T-cell (primary cell): Measurements from ENCODE around the gene ECI2. TPM values are rescaled to one million over a fixed set of nuclear protein-coding genes. Genes with fewer than 3 reads are reported as not detected.
"Not testable (repeated sequence)": the region's sequence is repeated elsewhere in the genome, so short reads cannot be mapped to it uniquely, and the experiment has no call there.

Experiments used
- ATAC-seq, 4 experiments: fragments of 200-7000 bp in 3 of 4; fragments of 150-1000 bp in 1 of 4; cut with Tn5 transposase; replicated peaks in 1 of 4; 1 replicate in 3 of 4; 2 replicates in 1 of 4; pipeline ENCODE4 v1.10.0; 2021; ENCODE audit warnings: moderate library complexity in 3 of 4, mild to moderate bottlenecking in 2 of 4, moderate number of reproducible peaks in 1 of 4
- CTCF ChIA-PET, 2 donors: fragments of 300-600 bp; sonication (Branson Sonifier 250); formaldehyde crosslinking; loops; one replicate each; lab custom pipeline; 2022; ENCODE audit warnings: antibody characterized with exemption in 2 of 2; lab: Charles Lee
- POLR2A ChIA-PET, 2 donors: fragments of 300-600 bp; sonication (Branson Sonifier 250); formaldehyde crosslinking; loops; one replicate each; lab custom pipeline; 2022; ENCODE audit warnings: antibody characterized with exemption in 2 of 2; lab: Charles Lee
- DNase-seq, 35 experiments: peaks; one replicate each; pipeline versions ENCODE4 v3.0.0 to v3.0.0-alpha.2; 2013 to 2023
- H3K27ac ChIP-seq: one replicate; pipeline ENCODE4 v1.5.1; 2013; ENCODE audit warnings: low read length
- H3K27me3 ChIP-seq, 2 experiments: replicated peaks in 1 of 2; 1 replicate in 1 of 2; 2 replicates in 1 of 2; pipeline versions ENCODE4 v1.6.1 to v1.7.0; 2013; ENCODE audit warnings: low read length in 1 of 2, mixed read lengths in 1 of 2; ENCODE audit not compliant: control insufficient read depth in 2 of 2, insufficient read depth in 2 of 2; ENCODE audit errors: extremely low read depth in 1 of 2
- H3K36me3 ChIP-seq, 2 donors: 1 replicate in 1 of 2; 2 replicates in 1 of 2; pipeline versions ENCODE4 v1.6.1 to v1.7.0; 2013; ENCODE audit warnings: low read length in 1 of 2; ENCODE audit not compliant: control insufficient read depth in 2 of 2, insufficient read depth in 1 of 2; ENCODE audit errors: extremely low read depth in 1 of 2
- H3K4me1 ChIP-seq, 2 experiments: 1 replicate in 1 of 2; 2 replicates in 1 of 2; pipeline versions ENCODE4 v1.6.1 to v1.7.0; 2013; ENCODE audit warnings: low read length in 2 of 2, mixed read lengths in 1 of 2; ENCODE audit not compliant: insufficient read depth in 2 of 2, control insufficient read depth in 1 of 2; ENCODE audit errors: extremely low read depth in 1 of 2
- H3K4me3 ChIP-seq, 2 donors: 1 replicate in 1 of 2; 2 replicates in 1 of 2; pipeline versions ENCODE4 v1.5.1 to v1.7.0; 2013; ENCODE audit warnings: mild to moderate bottlenecking in 2 of 2, low read length in 1 of 2, moderate library complexity in 1 of 2; ENCODE audit not compliant: control insufficient read depth in 1 of 2; ENCODE audit errors: extremely low read depth in 1 of 2
- H3K9me3 ChIP-seq: 2 replicates; pipeline ENCODE4 v1.7.0; 2013
- H3K27ac Mint-ChIP-seq, 2 donors: one replicate each; pipeline ENCODE4 v1.8.0; 2020 to 2021; ENCODE audit warnings: mild to moderate bottlenecking in 2 of 2, mixed read lengths in 2 of 2
- H3K27me3 Mint-ChIP-seq, 2 donors: one replicate each; pipeline ENCODE4 v1.8.0; 2021 to 2022; ENCODE audit warnings: mixed read lengths in 2 of 2
- H3K36me3 Mint-ChIP-seq: one replicate; pipeline ENCODE4 v1.8.0; 2021; ENCODE audit warnings: mixed read lengths
- H3K4me1 Mint-ChIP-seq, 3 donors: one replicate each; pipeline ENCODE4 v1.8.0; 2020 to 2022; ENCODE audit warnings: mixed read lengths in 3 of 3, mild to moderate bottlenecking in 1 of 3
- H3K4me3 Mint-ChIP-seq, 3 donors: one replicate each; pipeline ENCODE4 v1.8.0; 2020 to 2022; ENCODE audit warnings: mild to moderate bottlenecking in 3 of 3, mixed read lengths in 3 of 3, moderate library complexity in 3 of 3
- H3K9me3 Mint-ChIP-seq, 3 donors: one replicate each; pipeline ENCODE4 v1.8.0; 2020 to 2022; ENCODE audit warnings: mixed read lengths in 3 of 3
- WGBS: methylation state at CpG from one replicate; pipeline ENCODE4 v1.1.5; 2013; ENCODE audit warnings: missing lambda C conversion rate; ENCODE audit not compliant: insufficient coverage; 5-methylcytosine and 5-hydroxymethylcytosine counted together
- total RNA-seq, 35 experiments: library from RNA in 6 of 35; stranded (reverse) in 6 of 35; fragments of 120-200 nt in 1 of 35; gene quantifications; one replicate each; pipeline versions ENCODE4 v1.2.1 to v1.2.4 and lab custom pipeline; 2013 to 2026

ECI2 gene
- total RNA-seq, 5 donors from 2014 or later (not counting 1 experiment from before 2014, with no cell fraction given): 20.4 to 47.7 (median 36.5) TPM

DNA sequence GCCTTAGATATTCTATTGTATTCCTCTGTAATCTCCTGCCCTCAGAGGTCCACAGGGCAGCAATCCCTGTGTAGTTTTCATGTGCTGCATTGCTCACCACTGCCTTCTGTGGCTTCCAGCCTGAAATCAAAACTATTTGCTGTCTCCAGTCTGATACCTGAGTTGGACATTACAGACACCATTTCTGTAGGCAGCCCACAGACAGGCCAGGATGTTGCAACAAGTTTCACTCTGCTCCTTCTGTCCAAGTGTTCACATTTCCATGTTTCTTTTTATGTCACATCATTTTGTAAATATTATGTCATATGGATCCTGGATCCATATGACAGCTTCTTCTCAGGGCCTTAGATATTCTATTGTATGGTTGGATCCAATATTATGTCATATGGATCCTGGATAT, 21.7 kb downstream of the ECI2 start:
- Mint-ChIP-seq H3K9me3 (peaks cover 15 to 24% (median 20%) of the 10 kb centered on the region in 3 donors), H3K27ac (no peak overlapping the region), H3K36me3 (peaks cover 55% of the 10 kb centered on the region), H3K27me3 (no peaks in the 10 kb centered on the region), H3K4me1 (no peaks in the 10 kb centered on the region), H3K4me3 (no peak overlapping the region)
- no peak overlapping the region for H3K27ac ChIP-seq
- peaks cover 3 to 29% of the 10 kb centered on the region in 2 donors for H3K36me3 ChIP-seq
- no peak for DNase-seq
- ChIA-PET POLR2A (no interaction called here), CTCF (interaction anchor here in 1 of 2 donors (0.6 kb wide), 1 partner anchor 14 kb away, joined by 3 read pairs; no protein-coding TSS in a partner anchor)
- H3K4me1 ChIP-seq: no peaks in the 10 kb centered on the region
- ATAC-seq: no peak
- no peak overlapping the region for H3K4me3 ChIP-seq
- H3K27me3 ChIP-seq: peaks cover 0 to 2% of the 10 kb centered on the region in 2 experiments
- H3K9me3 ChIP-seq: peaks cover 4% of the 10 kb centered on the region

DNA sequence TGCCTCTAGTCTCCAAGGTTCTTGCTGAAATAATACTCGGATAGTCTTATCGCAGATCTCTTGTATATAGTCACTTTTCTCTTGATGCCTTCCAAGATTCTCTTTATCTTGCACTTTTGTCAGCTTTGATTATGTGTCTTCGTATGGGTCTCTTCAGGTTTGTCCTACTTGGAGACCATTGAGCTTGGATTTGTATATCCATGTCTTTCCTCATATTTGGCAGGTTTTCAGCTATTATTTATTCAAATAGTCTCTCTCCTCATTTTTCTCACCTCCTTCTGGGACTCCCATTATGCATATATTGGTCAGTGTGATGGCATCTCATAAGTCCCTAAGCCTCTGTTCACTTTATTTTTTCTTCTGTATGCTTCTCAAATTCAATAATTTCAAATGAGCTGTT, 23.0 kb downstream of the ECI2 start:
- ChIA-PET CTCF (interaction anchor here in 1 of 2 donors (0.7 kb wide), 1 partner anchor 830 kb away, joined by 3 read pairs; no protein-coding TSS in a partner anchor), POLR2A (no interaction called here)
- DNase-seq: no peak

DNA sequence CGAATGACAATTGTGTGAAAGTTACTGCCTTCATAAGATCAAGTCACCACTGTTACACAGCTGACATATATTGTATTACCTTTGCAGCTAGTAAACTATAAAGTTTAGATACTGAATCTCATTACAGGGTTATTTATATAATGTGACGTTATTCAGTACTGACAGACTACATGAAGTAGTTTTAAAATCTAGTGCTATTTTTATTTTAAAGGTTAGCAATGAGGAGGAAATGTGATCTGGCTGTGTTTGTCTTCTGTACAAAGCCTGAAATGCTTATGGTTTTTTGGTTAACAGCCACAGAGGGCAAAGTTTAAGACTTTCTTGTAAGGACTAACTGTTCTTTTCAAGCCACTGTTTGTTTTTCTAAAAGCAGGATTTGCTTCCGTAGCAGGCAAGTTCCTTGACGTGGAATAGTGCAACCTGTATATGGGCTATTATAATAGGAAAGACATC, 26.0 kb downstream of the ECI2 start:
- CTCF ChIA-PET, H3K27ac ChIP-seq, H3K4me3 Mint-ChIP-seq, H3K27ac Mint-ChIP-seq, POLR2A ChIA-PET, H3K4me1 ChIP-seq, ATAC-seq, H3K27me3 Mint-ChIP-seq, H3K4me1 Mint-ChIP-seq, H3K9me3 ChIP-seq, H3K4me3 ChIP-seq, H3K27me3 ChIP-seq, DNase-seq, H3K36me3 ChIP-seq: not testable (repeated sequence)
- Mint-ChIP-seq H3K36me3 (peaks cover 16% of the 10 kb centered on the region), H3K9me3 (peaks cover 15 to 18% (median 15%) of the 10 kb centered on the region in 3 donors)
- no CpG with 5 or more reads among the region's 4 CpGs for WGBS

More for the DNA sequence above, 23.0 kb downstream of the ECI2 start:
- H3K27me3 Mint-ChIP-seq: no peaks in the 10 kb centered on the region
- Histone ChIP-seq H3K9me3 (peaks cover 4% of the 10 kb centered on the region), H3K4me3 (no peak overlapping the region), H3K27me3 (peaks cover 0 to 2% of the 10 kb centered on the region in 2 experiments), H3K4me1 (no peaks in the 10 kb centered on the region), H3K36me3 (peaks cover 3 to 18% of the 10 kb centered on the region in 2 donors), H3K27ac (no peak overlapping the region)
- ATAC-seq: no peak
- H3K36me3 Mint-ChIP-seq: peaks cover 43% of the 10 kb centered on the region
- no peaks in the 10 kb centered on the region for H3K4me1 Mint-ChIP-seq
- no peak overlapping the region for H3K27ac Mint-ChIP-seq
- H3K4me3 Mint-ChIP-seq: no peak overlapping the region
- WGBS: 90% methylated on average over 2 of the region's 3 CpGs
- H3K9me3 Mint-ChIP-seq: peaks cover 15 to 24% (median 20%) of the 10 kb centered on the region in 3 donors

DNA sequence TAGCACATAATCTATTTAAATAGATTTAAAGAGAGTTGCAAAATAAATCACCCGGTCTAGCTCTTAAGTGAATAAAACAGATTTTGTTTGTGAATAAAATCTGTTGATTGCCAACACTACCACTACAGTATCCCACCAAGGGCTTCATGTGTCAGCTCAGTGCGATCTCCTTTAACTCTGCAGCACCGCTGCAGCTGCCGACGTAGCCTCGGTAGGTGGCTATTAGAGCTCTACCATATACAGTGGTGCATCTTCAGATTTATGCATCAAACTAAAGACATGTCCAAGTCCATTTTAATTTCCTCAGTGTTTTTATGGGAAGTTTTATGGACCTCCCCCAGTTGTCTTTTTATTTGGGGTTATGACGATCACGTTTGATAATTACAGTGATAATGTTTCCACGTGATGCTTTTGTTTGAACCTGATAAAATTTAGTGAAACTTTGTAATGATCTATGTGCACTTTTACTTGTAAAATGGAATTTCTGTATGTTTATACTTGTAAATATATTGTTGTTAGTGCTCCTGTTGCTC, 26.7 kb downstream of the ECI2 start:
- Mint-ChIP-seq H3K9me3 (peaks cover 11 to 12% (median 12%) of the 10 kb centered on the region in 3 donors), H3K4me3 (no peak overlapping the region), H3K36me3 (peaks cover 8% of the 10 kb centered on the region), H3K27ac (no peak overlapping the region), H3K27me3 (no peaks in the 10 kb centered on the region), H3K4me1 (no peaks in the 10 kb centered on the region)
- WGBS: 96% methylated on average over 5 of the region's 9 CpGs
- Histone ChIP-seq H3K36me3 (no peaks in the 10 kb centered on the region), H3K27ac (no peak overlapping the region), H3K4me3 (no peak overlapping the region), H3K4me1 (no peaks in the 10 kb centered on the region), H3K9me3 (peaks cover 4% of the 10 kb centered on the region), H3K27me3 (peaks cover 0 to 2% of the 10 kb centered on the region in 2 experiments)
- ChIA-PET CTCF (no interaction called here), POLR2A (no interaction called here)
- ATAC-seq: no peak
- no peak for DNase-seq

DNA sequence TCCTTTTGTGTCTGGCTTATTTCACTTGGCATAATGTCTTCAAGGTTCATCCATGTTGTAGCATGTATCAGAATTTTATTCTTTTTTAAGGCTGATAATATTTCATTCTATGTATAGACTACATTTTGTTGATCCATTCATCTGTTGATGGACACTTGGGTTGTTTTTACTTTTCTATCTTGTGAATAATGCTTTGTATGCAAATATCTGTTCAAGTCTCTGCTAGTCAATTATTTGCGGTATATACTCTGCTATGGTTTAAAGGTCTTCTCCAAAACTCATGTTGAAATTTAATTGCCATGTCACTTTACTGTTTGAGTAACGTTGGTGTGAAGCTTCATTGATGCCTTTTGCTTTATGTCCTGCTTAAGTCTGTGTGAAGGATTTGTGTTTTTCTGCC, 27.5 kb downstream of the ECI2 start:
- Mint-ChIP-seq H3K27ac (no peak overlapping the region), H3K4me1 (no peaks in the 10 kb centered on the region), H3K36me3 (peaks cover 7% of the 10 kb centered on the region), H3K4me3 (no peak overlapping the region), H3K27me3 (no peaks in the 10 kb centered on the region), H3K9me3 (peaks cover 7 to 8% (median 7%) of the 10 kb centered on the region in 3 donors)
- no peaks in the 10 kb centered on the region for H3K27me3 ChIP-seq
- ATAC-seq (no peak), DNase-seq (no peak)
- H3K4me3 ChIP-seq: no peak overlapping the region
- no CpG with 5 or more reads among the region's 2 CpGs for WGBS
- no peaks in the 10 kb centered on the region for H3K4me1 ChIP-seq
- no peaks in the 10 kb centered on the region for H3K36me3 ChIP-seq
- ChIA-PET CTCF (no interaction called here), POLR2A (no interaction called here)
- no peak overlapping the region for H3K27ac ChIP-seq
- H3K9me3 ChIP-seq: peaks cover 4% of the 10 kb centered on the region

DNA sequence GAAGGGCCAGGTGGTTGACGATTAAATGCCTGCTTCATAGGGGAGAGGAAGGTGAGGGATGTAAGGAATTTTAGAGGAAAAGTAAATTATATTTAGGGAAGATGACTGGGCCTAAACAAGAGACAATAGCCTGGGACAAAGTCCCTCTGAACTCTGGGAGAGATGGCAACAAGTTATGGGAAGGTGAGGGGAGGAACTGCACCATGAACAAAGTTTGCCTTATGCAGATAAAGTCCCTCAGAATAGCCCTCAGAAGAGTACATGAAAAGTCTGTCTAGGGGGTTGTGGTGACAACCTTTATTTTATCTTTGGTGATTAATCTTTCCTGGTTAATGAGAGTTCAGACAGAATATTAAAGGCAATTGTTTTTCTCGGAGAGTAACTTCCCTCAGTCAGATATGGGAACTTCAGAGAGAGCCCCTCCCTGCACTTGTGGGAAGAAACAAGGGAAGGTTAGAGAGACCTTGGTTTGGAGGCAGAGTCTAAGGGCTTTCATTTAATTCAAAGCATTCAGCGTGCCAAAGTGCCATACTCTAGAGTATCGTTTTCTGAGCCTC, 29.3 kb downstream of the ECI2 start:
- CTCF ChIA-PET: interaction anchor here in 1 of 2 donors (0.5 kb wide), 1 partner anchor 710 kb away, joined by 4 read pairs; no protein-coding TSS in a partner anchor
- H3K9me3 Mint-ChIP-seq: no peaks in the 10 kb centered on the region
- no peak overlapping the region for H3K27ac Mint-ChIP-seq
- Histone ChIP-seq H3K27me3 (no peaks in the 10 kb centered on the region), H3K9me3 (no peaks in the 10 kb centered on the region), H3K36me3 (no peaks in the 10 kb centered on the region), H3K27ac (no peak overlapping the region), H3K4me3 (no peak overlapping the region), H3K4me1 (no peaks in the 10 kb centered on the region)
- H3K4me1 Mint-ChIP-seq: no peaks in the 10 kb centered on the region
- DNase-seq: no peak
- no peak for ATAC-seq
- no peaks in the 10 kb centered on the region for H3K36me3 Mint-ChIP-seq
- POLR2A ChIA-PET: no interaction called here
- 83% methylated on average over 1 of the region's 4 CpGs for WGBS
- no peak overlapping the region for H3K4me3 Mint-ChIP-seq
- H3K27me3 Mint-ChIP-seq: no peaks in the 10 kb centered on the region
